GM13977 (cell line): ENCODE results near the gene ZMYM3.

Experiments used
- DNase-seq: peaks from one replicate; pipeline ENCODE4 v3.0.0; 2012; ENCODE audit warnings: low spot score
- in situ Hi-C: fragments of 300-500 bp; cut with MboI; formaldehyde crosslinking; loops from one replicate; pipeline ENCODE4 v1.12.0; 2022; ENCODE audit warnings: low sequenced_read_pairs, low pct_unique_long_range_greater_than_20kb, mixed read lengths, inconsistent platforms; ENCODE audit not compliant: unreplicated experiment
- TF ChIP-seq, protein P1 (sequence below): IDR thresholded peaks from 2 replicates; pipeline ENCODE4 v1.5.1; 2012; ENCODE audit warnings: mild to moderate bottlenecking, control low read depth; ENCODE audit not compliant: insufficient read depth; ENCODE audit errors: extremely low read depth, missing control alignments

ZMYM3 gene

DNA sequence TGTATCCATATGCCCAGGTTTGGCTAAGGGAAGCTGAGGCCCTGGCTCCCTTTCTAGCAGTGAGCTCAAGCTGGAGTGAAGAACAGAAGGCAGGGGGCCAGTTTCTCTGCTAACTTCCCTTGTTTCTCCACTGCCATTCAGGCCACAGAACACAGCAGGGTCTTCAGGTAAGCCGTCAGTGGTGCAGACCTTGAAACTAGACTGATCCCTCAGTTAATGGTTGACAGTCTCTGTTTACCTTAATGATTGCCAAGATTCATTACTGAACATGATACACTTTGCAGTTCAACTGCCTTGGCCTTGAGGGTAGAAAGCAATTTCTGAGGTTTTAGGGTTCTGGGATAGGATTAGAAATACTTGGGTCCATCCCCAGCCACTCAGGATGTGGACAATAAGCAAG, 39.8 kb downstream of the ZMYM3 start:
- DNase-seq = no peak
- TF ChIP-seq, protein P1, sequence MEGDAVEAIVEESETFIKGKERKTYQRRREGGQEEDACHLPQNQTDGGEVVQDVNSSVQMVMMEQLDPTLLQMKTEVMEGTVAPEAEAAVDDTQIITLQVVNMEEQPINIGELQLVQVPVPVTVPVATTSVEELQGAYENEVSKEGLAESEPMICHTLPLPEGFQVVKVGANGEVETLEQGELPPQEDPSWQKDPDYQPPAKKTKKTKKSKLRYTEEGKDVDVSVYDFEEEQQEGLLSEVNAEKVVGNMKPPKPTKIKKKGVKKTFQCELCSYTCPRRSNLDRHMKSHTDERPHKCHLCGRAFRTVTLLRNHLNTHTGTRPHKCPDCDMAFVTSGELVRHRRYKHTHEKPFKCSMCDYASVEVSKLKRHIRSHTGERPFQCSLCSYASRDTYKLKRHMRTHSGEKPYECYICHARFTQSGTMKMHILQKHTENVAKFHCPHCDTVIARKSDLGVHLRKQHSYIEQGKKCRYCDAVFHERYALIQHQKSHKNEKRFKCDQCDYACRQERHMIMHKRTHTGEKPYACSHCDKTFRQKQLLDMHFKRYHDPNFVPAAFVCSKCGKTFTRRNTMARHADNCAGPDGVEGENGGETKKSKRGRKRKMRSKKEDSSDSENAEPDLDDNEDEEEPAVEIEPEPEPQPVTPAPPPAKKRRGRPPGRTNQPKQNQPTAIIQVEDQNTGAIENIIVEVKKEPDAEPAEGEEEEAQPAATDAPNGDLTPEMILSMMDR = no peak
- in situ Hi-C loops = no loop called here

DNA sequence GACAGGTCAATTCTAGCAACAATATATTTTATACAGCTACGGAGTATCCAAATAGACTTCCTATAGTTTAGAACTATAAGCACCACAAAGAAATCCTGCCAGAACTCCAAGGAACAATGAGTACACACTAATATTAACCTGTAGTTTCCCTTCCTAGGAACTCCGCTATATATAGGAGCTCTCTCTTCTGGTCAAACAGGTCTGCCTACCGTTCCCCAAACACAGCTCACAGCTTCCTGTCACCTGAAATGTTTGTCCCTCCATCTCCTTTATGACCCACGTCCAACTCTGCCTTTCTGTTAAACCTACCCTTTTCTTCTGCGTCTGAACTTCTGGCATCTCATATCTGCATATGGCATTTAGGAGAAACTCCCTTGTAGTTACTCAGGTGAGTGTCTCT, 41.4 kb downstream of the ZMYM3 start:
- no peak for DNase-seq
- in situ Hi-C loops = no loop called here
- TF ChIP-seq, protein P1 = no peak

DNA sequence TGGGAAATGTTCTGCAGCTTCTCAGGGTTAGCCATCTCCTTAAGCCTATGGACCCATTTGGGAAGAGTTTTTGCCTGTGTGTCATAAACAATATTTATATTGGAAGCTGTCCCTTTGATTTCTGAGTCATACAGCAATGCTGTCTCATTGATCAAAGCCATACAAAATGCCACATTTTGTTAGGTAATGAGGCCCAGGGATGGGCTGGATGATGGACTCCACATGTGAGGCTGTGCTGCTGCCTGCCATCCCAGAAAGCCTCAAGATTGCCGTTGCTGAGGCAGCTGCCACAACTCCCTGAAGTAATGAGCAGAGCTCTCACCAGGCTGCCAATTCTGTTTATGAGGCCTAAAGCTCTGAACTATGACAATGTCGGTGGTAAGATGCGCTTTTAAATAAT, 43.1 kb downstream of the ZMYM3 start:
- in situ Hi-C loops = no loop called here

DNA sequence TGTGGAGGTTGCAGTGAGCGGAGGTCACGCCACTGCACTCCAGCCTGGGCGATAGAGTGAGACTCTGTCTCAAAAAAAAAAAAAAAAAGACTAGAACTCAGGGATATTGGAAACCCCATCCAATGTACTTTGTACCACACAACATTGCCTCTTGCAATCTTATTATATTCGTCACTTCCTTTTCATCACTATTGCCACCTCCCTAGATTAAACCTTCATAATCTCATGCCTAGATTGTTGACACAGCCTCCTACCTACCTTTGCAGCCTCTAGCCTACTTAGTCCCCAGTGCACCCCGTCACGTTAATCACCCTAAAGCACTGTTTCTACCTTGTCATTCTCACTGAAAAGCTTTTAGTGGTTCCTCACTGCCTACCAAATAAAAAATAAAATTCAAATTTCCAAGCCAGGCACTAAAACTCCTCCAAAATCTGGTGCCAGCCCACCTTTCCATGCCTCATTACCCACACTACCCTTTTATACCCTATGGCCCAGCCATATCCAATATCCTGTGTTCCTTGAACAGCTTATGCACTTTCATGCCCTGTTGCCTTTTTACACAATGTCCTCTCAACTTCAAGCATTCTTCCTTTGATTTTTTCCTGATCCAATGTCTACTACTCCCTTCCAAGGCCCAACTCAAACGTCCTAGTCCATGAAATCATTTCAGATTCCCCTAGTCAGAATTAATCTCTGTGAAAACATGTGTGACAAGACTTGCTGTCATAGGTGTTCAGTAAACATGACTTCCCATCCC, 54.5 kb downstream of the ZMYM3 start:
- TF ChIP-seq, protein P1 = no peak
- DNase-seq = no peak
- in situ Hi-C loops = no loop called here

More for the DNA sequence above, 43.1 kb downstream of the ZMYM3 start:
- no peak for DNase-seq
- TF ChIP-seq, protein P1 = no peak

DNA sequence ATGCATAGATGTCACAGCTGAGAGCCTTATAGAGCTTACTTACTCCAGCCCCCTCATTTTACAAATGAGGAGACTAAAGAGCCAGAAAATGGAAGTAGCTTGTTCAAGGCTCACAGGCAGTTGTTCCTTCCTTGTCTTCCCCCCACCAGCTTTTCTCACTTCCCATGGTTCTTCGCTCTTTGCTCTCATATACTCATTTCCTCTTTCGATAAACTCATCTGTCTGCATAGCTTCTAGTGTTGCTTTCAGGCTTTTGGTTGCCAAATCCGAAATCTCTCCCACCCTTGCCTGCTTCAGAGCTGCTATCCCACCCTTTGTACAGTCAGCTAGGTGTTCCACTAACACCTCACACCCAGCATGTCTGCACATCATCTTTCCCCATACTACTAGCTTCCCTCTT, 55.9 kb downstream of the ZMYM3 start:
- DNase-seq = peak; percentile 48
- in situ Hi-C loops = no loop called here
- TF ChIP-seq, protein P1 = no peak

DNA sequence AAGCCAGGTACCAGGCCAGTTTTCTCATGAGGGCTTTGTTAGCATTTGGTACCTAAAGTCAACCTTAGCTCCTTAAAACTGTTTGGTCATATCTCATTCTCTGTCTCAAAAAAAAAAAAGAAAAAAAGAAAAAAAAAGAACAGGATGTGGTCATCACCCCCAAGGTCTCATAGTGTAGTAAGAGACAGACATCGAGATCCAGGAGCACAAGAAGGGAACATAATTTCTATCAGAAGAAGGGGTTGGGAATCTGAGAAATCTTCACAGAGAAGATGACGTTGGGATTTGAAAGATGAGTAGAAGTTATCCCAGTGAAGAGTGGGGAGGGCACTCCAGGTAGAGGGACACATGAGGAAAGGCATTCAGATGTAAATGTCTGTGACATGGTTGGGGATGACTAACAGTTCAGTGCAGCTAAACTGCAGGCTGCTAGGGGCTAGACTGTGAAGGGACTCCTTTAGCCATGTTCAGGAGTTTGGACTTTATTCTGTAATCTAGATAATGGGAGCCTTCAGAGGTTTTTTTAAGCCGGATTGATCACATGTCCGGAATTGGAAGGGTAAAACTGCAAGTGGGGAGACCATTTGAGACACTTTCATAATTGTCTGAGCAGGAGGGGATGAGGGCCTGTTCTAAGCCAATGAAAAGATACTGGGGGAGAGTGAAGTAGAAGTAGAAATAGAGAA, 57.8 kb downstream of the ZMYM3 start:
- TF ChIP-seq, protein P1 = no peak
- in situ Hi-C loops = no loop called here

More for the DNA sequence above, 57.8 kb downstream of the ZMYM3 start:
- DNase-seq = no peak
